WI38 (cell line): ENCODE measurements around the gene PDE4B.

Experiments
- H3K4me3 ChIP-seq: 2 replicates; pipeline ENCODE4 v1.5.1; 2011; ENCODE audit warnings: low read depth, mild to moderate bottlenecking, control low read depth, low read length
- TF ChIP-seq, protein P1 (sequence below): IDR thresholded peaks from 2 replicates; pipeline ENCODE4 v1.5.1; 2012; ENCODE audit warnings: low read depth, mild to moderate bottlenecking, control low read depth, low read length

The PDE4B gene

DNA sequence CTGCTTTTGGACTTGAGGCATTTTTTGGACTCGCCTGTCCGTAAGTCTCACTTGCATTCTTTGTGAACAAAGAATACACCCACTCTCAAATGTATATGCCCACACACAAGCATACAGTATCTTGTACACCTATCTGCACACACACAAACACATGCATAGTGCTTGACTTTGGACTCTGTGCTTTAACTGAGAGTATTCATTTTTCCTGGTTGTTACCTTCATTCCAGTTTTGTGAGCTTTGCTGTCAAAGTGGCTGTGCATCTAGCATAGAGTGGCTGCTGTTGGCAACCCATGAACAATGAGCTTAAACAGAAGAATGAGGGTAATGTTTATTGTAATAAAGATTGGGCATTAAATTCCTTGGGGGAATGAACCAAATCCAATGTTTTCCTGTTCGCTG, 199.0 kb downstream of the PDE4B start:
- TF ChIP-seq, protein P1, sequence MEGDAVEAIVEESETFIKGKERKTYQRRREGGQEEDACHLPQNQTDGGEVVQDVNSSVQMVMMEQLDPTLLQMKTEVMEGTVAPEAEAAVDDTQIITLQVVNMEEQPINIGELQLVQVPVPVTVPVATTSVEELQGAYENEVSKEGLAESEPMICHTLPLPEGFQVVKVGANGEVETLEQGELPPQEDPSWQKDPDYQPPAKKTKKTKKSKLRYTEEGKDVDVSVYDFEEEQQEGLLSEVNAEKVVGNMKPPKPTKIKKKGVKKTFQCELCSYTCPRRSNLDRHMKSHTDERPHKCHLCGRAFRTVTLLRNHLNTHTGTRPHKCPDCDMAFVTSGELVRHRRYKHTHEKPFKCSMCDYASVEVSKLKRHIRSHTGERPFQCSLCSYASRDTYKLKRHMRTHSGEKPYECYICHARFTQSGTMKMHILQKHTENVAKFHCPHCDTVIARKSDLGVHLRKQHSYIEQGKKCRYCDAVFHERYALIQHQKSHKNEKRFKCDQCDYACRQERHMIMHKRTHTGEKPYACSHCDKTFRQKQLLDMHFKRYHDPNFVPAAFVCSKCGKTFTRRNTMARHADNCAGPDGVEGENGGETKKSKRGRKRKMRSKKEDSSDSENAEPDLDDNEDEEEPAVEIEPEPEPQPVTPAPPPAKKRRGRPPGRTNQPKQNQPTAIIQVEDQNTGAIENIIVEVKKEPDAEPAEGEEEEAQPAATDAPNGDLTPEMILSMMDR: no peak
- no peak overlapping the region for H3K4me3 ChIP-seq

DNA sequence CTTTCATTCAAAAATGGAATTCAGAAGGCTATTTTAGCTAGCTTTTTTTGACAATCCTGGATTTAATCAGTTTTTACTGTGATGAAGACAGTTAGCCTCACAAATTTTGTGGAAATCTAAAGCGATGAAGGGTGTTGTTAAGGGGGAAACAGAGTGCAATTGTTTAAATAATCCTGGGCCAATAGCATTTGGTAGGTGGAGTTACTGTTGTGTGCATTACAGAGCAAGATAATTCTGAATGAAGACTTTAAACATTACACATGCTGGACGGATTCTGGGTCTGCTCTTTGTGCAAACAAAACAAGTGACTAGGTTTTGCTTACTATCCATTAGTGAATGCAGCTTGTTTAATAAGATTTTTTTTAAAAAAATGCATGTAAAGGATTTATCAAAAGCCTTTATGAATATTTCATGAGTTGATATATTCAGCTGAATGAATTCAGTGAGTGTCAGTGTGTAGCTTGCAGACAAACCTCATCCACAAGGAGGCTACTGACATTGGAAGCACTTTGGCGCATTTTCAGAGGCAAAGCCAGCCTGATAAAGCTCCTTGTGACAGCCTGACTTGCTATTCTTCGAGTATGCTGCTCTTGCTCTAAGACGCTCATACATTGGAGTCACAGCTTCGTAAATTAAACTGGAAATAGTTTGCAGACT, 199.6 kb downstream of the PDE4B start:
- H3K4me3 ChIP-seq: no peak overlapping the region
- TF ChIP-seq, protein P1: no peak

DNA sequence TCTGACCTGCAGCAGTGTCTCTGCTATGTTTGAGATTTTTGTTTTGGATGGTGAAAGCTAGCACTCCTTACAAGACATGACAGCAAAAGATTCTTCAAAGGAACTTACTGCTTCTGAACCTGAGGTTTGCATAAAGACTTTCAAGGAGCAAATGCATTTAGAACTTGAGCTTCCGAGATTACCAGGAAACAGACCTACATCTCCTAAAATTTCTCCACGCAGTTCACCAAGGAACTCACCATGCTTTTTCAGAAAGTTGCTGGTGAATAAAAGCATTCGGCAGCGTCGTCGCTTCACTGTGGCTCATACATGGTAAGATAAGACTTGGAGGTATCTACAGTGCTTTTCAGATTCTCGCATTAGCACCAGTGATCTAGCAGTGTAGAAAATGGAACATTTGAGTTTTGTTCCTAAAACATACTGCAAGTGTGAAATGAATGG, 200.2 kb downstream of the PDE4B start:
- TF ChIP-seq, protein P1: no peak

DNA sequence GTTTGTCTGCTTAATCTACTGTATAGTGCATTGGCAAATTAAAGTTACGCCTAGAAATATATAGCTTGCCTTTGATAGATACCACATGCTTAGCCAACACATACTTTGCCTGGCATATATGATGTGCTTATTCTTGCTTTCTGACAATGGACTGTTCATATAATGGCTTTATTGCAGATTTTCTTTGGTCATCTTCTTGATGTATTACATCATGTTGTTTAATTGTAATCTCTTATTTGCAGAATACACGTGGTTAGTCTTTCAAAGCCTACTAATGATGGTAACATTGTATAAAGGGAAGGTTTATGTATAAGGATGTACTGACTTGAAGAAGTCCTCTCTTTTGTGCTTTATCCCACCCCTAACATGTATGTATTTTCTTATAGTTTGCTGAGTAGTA, 201.5 kb downstream of the PDE4B start:
- H3K4me3 ChIP-seq: no peak overlapping the region
- TF ChIP-seq, protein P1: no peak

More for the DNA sequence above, 200.2 kb downstream of the PDE4B start:
- H3K4me3 ChIP-seq: no peak overlapping the region

DNA sequence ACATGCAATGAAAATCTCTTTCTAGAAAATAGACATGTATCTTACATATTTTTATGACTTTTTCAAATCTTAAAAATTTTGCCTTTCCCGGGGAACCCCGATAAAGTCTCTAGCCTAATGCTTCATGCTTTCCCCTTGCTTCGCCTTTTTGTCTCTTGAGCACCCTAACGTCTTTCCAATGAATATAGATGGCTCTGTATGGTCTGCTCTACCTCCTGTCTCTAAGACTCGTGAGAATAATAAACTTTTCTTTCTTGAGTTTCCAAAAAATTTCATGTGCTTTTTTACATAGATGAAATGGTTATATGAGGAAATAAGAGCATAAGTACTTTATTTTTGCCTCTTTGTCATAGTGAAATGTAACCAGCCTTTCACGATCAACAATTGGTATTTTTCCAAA, 202.6 kb downstream of the PDE4B start:
- TF ChIP-seq, protein P1: no peak
- no peak overlapping the region for H3K4me3 ChIP-seq

DNA sequence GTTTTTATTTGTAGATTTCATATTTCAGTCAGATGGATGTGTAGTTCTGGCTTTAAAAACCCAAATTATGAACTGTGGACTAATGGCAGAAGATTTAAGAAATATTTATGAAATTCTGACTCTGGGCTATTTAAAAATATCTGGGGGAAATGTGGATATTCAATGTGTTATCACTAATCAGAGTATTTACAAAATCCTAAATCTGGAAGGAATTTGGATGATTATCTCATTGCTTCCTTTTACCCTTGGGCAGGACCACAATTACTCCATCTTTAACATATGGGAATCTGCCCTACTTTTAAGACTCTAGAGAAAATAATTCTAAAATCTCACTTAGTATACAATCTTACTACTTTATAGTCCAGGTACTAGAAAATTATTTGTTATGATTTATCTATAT, 203.2 kb downstream of the PDE4B start:
- TF ChIP-seq, protein P1: no peak
- H3K4me3 ChIP-seq: no peak overlapping the region

DNA sequence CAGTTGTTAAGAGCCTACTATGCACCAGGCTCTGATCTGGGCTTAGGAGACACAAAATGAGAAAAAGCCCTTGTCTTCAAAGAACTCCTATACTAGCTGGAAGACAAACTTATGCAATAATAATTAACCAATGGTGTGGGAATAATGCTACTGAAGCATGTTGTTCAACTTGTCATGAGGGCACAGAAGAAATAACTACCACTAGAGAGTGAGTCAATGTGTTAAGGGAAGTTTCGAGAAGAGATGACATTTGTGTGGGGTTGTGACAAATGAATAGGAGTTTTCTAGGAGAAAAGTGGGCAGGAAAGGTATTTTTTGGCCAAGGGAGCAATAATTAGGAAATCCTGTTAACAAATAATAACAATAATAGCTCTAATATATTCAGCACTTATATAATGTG, 205.0 kb downstream of the PDE4B start:
- no peak overlapping the region for H3K4me3 ChIP-seq
- TF ChIP-seq, protein P1: no peak
